Testis (tissue), 3 donors: ENCODE data around the gene PTPRN2. TPM values are rescaled to one million over a fixed set of nuclear protein-coding genes. Genes with fewer than 3 reads are reported as not detected.

Source experiments
- DNase-seq: peaks from one replicate; pipeline ENCODE4 v3.0.0-alpha.2; 2019
- H3K27ac ChIP-seq, 2 donors: fragments of 200-600 bp; sonication (generic); one replicate each; pipeline ENCODE4 v1.5.1; 2019
- H3K27me3 ChIP-seq: fragments of 200-600 bp; sonication (generic); one replicate; pipeline ENCODE4 v1.5.1; 2019
- H3K36me3 ChIP-seq: fragments of 200-600 bp; sonication (generic); one replicate; pipeline ENCODE4 v1.5.1; 2017; ENCODE audit warnings: low read depth; ENCODE audit errors: missing control alignments
- H3K4me1 ChIP-seq: fragments of 200-600 bp; sonication (generic); one replicate; pipeline ENCODE4 v1.5.1; 2019
- H3K4me3 ChIP-seq, 2 donors: fragments of 200-600 bp; sonication (generic); one replicate each; pipeline ENCODE4 v1.5.1; 2017 to 2019
- H3K9me3 ChIP-seq: fragments of 200-600 bp; sonication (generic); one replicate; pipeline ENCODE4 v1.5.1; 2017
- POLR2A ChIP-seq: fragments of 450-650 bp; IDR thresholded peaks from one replicate; pipeline ENCODE4 v1.6.1; 2017; ENCODE audit warnings: antibody characterized with exemption, mild to moderate bottlenecking, moderate library complexity
- WGBS, 2 donors: methylation state at CpG; one replicate each; pipeline ENCODE4 v1.1.5; 2018; 5-methylcytosine and 5-hydroxymethylcytosine counted together
- intact Hi-C: fragments of 100-400 bp; cut with DNase I; formaldehyde crosslinking; loops from one replicate; pipeline ENCODE4 v1.15.1; 2023; ENCODE audit warnings: low total_unique reads
- polyA plus RNA-seq: library from polyadenylated mRNA; stranded (reverse); fragments of 350-450 nt; fragmentation: Illumina TruSeq; extraction: RNeasy Lipid Tissue Mini Kit (QIAGEN cat#74804); gene quantifications from one replicate; pipeline ENCODE4 v1.2.3, GENCODE V29; 2014; ENCODE audit warnings: low read depth, low replicate concordance; ENCODE audit not compliant: insufficient read depth
- total RNA-seq, 2 donors: library from RNA; depleted of rRNA; stranded (reverse); fragments of >200 nt; gene quantifications; one replicate each; pipeline ENCODE4 v1.2.3, GENCODE V29; 2016
- TF ChIP-seq, protein P1 (sequence below), 3 experiments: fragments of 450-650 bp in 2 of 3; fragments of 200-600 bp in 1 of 3; sonication (generic) in 1 of 3; IDR thresholded peaks; one replicate each; pipeline ENCODE4 v1.5.1; 2016 to 2019; ENCODE audit warnings: antibody characterized with exemption in 3 of 3, mild to moderate bottlenecking in 2 of 3, moderate library complexity in 1 of 3

Gene PTPRN2
- total and polyA plus RNA-seq, 3 donors from 2014 or later, result 9.3 to 10.8 (median 9.8) TPM

DNA sequence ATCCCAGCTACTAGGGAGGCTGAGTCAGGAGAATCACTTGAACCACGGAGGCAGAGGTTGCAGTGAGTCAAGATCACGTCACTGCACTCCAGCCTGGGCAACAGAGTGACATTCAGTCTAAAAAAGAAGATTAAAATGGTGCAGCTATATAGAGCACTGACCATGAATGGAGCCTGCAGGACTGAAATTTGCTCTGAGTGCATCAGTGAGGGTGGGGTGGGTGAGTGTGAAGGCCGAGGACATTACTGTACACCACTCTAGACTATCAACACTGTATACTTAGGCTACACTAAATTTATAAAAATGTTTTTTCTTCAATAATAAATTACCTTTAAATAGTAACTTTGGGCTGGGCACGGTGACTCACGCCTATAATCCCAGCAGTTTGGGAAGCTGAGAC lies 294.7 kb downstream of the PTPRN2 start:
- intact Hi-C loops, result no loop called here
- Histone ChIP-seq H3K9me3 (no peaks in the 10 kb centered on the region), H3K36me3 (no peaks in the 10 kb centered on the region), H3K4me1 (no peaks in the 10 kb centered on the region), H3K4me3 (no peak overlapping the region), H3K27ac (no peak overlapping the region), H3K27me3 (no peaks in the 10 kb centered on the region)
- no peak for TF ChIP-seq POLR2A
- TF ChIP-seq, protein P1, sequence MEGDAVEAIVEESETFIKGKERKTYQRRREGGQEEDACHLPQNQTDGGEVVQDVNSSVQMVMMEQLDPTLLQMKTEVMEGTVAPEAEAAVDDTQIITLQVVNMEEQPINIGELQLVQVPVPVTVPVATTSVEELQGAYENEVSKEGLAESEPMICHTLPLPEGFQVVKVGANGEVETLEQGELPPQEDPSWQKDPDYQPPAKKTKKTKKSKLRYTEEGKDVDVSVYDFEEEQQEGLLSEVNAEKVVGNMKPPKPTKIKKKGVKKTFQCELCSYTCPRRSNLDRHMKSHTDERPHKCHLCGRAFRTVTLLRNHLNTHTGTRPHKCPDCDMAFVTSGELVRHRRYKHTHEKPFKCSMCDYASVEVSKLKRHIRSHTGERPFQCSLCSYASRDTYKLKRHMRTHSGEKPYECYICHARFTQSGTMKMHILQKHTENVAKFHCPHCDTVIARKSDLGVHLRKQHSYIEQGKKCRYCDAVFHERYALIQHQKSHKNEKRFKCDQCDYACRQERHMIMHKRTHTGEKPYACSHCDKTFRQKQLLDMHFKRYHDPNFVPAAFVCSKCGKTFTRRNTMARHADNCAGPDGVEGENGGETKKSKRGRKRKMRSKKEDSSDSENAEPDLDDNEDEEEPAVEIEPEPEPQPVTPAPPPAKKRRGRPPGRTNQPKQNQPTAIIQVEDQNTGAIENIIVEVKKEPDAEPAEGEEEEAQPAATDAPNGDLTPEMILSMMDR (IDR thresholded peaks at IDR 0.05), result no peak
- DNase-seq, result no peak
- WGBS, 2 donors, result 88 to 96% methylated on average over 4 to 5 of the region's 5 CpGs

DNA sequence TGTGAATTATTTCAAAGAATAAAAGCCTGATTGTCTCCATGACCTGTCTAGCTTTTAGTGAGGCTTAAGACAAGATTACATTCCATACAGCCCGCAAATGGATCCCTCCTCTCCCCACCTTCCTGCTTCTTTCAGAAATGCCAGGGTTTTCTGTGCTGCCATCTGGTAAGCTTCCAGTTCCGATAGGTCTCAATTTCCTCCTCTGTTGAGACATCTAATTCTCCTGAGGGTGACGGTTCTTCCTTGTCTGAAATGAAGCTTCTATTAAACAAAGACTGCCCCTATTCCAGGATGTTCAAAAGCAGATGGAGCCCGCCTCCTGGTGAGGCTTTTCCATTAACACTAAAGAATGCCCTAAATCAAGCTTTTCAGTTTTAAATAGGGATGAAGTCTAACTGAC lies 295.6 kb downstream of the PTPRN2 start:
- H3K27me3 ChIP-seq, result no peaks in the 10 kb centered on the region
- intact Hi-C loops, result no loop called here
- TF ChIP-seq, protein P1 (IDR thresholded peaks at IDR 0.05), result no peak
- no peak for TF ChIP-seq POLR2A
- no peak overlapping the region for H3K4me3 ChIP-seq
- no peaks in the 10 kb centered on the region for H3K9me3 ChIP-seq
- 51 to 60% methylated on average over 4 of the region's 4 CpGs for WGBS, 2 donors
- no peak for DNase-seq
- no peak overlapping the region for H3K27ac ChIP-seq
- H3K36me3 ChIP-seq, result no peaks in the 10 kb centered on the region
- no peaks in the 10 kb centered on the region for H3K4me1 ChIP-seq

GRCh38 chr7:158289761-158290523 lies 297.7 kb downstream of the PTPRN2 start:
- no peaks in the 10 kb centered on the region for H3K4me1 ChIP-seq
- intact Hi-C loops, result no loop called here
- DNase-seq, result no peak
- WGBS, 2 donors, result 93 to 97% methylated on average over 4 to 5 of the region's 5 CpGs
- H3K9me3 ChIP-seq, result no peaks in the 10 kb centered on the region
- H3K4me3 ChIP-seq, result no peak overlapping the region
- H3K27me3 ChIP-seq, result no peaks in the 10 kb centered on the region
- H3K36me3 ChIP-seq, result no peaks in the 10 kb centered on the region
- no peak overlapping the region for H3K27ac ChIP-seq
- no peak for TF ChIP-seq POLR2A
- TF ChIP-seq, protein P1 (IDR thresholded peaks at IDR 0.05), result no peak

- TF ChIP-seq, protein P1 (IDR thresholded peaks at IDR 0.05), result no peak
- no peak for TF ChIP-seq POLR2A
- Histone ChIP-seq H3K4me3 (no peak overlapping the region), H3K27ac (no peak overlapping the region), H3K4me1 (no peaks in the 10 kb centered on the region), H3K36me3 (no peaks in the 10 kb centered on the region), H3K9me3 (no peaks in the 10 kb centered on the region), H3K27me3 (no peaks in the 10 kb centered on the region)
- intact Hi-C loops, result no loop called here
- DNase-seq, result no peak
- 90 to 94% methylated on average over 2 of the region's 2 CpGs for WGBS, 2 donors
Observed at GRCh38 chr7:158289231-158289630, 298.4 kb downstream of the PTPRN2 start.

GRCh38 chr7:158286210-158286609 lies 301.4 kb downstream of the PTPRN2 start:
- H3K27me3 ChIP-seq, result no peaks in the 10 kb centered on the region
- no peak overlapping the region for H3K27ac ChIP-seq
- DNase-seq, result no peak
- H3K4me3 ChIP-seq, result no peak overlapping the region
- TF ChIP-seq, protein P1 (IDR thresholded peaks at IDR 0.05), result no peak
- no peak for TF ChIP-seq POLR2A
- H3K36me3 ChIP-seq, result no peaks in the 10 kb centered on the region
- intact Hi-C loops, result no loop called here
- H3K9me3 ChIP-seq, result no peaks in the 10 kb centered on the region
- WGBS, 2 donors, result 89% methylated on average over 2 of the region's 2 CpGs
- no peaks in the 10 kb centered on the region for H3K4me1 ChIP-seq
